Measurements from ENCODE around the gene GPR155. TPM values are rescaled to one million over a fixed set of nuclear protein-coding genes. Genes with fewer than 3 reads are reported as not detected.
A peak's percentile ranks its signal among the peaks of the same experiment; 100 is the strongest.

GPR155 gene, protein sequence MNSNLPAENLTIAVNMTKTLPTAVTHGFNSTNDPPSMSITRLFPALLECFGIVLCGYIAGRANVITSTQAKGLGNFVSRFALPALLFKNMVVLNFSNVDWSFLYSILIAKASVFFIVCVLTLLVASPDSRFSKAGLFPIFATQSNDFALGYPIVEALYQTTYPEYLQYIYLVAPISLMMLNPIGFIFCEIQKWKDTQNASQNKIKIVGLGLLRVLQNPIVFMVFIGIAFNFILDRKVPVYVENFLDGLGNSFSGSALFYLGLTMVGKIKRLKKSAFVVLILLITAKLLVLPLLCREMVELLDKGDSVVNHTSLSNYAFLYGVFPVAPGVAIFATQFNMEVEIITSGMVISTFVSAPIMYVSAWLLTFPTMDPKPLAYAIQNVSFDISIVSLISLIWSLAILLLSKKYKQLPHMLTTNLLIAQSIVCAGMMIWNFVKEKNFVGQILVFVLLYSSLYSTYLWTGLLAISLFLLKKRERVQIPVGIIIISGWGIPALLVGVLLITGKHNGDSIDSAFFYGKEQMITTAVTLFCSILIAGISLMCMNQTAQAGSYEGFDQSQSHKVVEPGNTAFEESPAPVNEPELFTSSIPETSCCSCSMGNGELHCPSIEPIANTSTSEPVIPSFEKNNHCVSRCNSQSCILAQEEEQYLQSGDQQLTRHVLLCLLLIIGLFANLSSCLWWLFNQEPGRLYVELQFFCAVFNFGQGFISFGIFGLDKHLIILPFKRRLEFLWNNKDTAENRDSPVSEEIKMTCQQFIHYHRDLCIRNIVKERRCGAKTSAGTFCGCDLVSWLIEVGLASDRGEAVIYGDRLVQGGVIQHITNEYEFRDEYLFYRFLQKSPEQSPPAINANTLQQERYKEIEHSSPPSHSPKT
- 3.7 TPM for total RNA-seq

DNA sequence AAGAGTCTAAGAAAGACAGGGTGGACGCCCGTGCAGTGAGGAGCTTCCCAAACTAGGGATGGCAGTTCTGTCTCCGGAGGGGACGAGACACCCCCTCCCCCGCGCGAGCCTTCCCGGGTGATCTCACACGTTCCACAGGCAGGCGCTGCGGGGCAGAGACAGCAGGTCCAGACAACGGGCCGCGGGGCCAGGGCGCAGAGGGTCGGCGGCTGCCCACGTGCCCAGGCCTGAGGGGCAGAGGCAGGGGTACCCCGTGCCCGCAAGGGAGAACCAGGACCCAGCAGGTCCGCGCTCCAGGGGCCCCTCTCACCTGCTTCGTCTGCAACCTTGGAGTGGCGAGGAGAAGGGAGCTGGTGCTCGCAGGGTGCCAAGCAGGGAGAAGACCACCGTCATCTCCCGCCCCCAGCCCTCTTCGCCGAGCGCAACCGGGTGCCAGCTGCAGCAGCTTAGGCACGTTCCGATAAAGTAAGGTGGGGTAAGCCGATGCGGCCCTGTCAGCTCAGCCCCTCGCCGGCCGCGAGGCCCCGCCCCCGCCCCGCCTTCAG lies at the start of gene GPR155:
Gene GPR155 (minus strand): TSS at position 467 of the 545 bp plus-strand sequence. CDS start 5,073 bp downstream, outside the sequence.
- peak; percentile 60 for ATAC-seq

DNA sequence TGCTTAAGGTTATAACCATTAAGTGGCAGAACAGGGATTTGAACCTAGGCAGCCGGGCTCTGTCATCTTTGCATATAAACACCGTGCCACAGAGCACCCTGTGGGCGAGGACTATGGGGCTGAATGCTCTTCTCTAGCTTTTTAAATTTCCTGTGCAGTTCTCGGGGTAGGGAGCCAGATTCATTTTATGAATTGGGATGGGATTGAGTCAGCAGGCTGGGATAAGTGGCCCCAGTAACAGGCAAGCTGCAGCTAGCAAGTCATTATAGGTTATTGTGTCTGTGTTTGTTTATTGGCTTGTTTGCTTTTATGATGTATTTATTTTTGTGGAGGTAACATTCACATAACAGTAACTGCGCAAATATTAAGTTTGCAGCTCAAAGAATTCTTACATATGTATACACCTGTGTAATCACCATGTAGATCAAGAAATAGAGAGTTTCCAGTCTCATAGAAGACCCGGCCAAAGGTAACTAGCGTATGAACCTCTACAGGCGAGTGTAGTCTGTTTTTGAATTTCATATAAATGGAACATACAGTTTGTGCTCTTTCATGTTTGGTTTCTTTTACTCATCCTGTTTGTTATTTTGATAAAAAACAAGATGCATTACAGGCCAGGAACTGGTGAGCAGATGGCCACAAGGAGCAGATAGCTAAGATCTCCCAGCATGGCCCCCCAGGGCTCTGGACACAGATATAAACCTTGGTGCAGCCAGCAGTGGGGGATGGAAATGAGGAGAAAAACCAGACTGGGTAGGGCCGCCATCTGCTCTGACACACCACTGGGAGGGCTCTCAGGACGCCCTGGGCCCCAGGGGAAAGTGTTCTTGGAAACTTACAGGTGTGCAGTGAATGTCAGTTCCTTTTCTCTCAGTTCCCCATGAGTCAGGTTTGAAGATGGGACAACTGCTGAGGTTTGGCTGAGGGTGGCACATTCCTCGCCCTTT lies 49.2 kb upstream of the GPR155 start:
- peak; percentile 94 for ATAC-seq

DNA sequence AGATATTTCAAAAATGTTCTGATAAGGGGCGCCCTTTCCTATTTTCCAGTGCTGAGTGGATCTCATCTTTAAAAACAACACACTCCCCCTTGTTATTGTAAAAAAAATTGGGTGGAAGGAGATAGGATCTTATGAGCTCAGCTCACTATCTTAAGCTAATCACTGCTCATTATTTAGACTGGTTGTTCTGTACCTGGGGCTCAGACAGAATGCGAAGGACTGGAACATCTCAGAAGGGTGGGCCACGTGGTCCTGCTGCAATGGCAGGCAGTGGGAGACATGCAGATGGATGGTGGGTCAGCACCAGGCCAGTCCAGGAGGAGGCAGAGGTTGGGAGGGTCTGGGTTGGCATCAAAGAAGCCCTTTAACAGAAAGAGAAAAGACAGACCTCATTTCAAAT lies 48.3 kb upstream of the GPR155 start:
- no peak for ATAC-seq

DNA sequence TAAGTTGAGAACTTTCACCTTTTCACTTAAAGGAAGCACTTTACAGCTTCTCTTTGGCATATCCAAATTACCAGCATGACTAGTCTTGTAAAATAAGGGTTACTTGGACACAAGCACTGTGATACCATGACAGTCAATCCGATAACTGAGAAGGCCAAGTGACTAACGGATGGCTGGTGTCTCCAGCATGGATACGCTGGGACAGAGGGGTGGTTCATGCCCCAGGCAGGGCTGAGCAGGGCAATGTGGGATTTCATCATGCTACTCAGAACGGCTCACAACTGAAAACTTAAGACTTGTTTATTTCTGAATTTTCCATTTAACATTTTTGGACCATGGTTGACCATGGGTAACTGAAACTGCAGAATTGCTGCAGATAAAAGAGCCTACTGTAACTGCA lies 43.1 kb upstream of the GPR155 start:
- no peak for ATAC-seq

DNA sequence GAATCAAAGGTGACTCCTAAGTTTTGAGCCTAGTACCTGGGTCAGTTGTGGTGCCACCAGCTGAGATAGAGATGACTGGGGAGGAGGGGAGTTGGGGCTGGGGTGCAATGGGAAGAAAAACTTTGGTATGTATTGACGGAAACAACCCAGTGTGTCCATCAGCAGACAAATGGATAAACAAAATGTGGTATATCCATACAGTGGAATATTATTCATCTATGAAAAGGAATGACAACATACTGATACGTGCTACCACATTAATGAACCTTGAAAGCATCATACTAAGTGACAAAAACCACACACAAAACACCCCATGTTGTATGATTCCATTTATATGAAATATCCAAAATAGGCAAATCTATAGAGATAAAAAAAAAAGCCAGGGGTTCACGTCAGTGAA lies 41.1 kb upstream of the GPR155 start:
- no peak for ATAC-seq

DNA sequence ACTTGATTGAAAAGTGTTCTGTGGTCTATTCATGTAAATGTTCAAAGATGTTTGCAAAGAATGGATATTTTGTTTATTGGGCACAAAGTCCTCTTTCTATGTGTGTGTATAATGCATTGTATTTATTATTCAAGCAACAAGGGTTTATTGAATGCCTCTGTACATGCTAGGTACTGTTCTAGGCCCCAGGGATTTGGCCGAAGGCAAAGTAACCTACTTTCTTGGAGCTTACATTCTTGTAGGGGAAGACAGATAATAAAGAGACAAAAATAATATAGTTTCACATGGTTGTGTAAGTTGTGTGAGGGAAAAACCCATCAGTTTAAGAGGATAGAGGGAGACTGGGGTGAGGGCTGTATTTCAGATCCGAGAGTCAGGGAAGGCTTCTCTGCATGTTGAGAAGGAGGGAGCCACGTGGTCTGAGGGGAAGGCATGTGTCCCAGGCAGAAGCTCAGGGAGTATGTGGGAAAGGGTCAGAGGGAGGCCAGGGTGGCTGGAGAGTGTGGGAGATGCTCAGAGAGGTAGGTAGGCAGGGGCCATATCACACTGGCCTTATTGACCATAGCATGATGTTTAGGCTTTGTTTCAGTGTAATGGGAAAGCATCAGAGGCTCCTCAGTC lies 40.4 kb upstream of the GPR155 start:
- no peak for ATAC-seq

DNA sequence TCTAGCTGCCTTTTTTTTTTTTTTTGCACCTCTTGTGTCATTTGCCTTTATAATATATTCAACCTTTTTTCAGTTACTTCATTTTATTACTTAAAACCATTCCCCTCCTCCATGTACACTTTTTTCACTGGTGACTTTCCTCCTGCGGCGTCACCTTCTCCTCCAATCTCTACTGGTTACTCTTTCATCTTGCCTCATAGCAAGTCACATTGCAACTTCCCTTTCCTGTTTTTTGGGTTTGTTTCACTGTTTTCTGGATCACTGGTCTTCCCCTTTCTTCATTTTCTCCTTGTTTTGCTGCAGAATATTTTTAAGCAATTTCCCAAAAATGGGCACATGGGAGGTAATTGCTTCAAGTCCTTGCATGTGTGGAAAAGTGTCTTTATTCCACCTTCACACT lies 37.7 kb upstream of the GPR155 start:
- no peak for ATAC-seq

DNA sequence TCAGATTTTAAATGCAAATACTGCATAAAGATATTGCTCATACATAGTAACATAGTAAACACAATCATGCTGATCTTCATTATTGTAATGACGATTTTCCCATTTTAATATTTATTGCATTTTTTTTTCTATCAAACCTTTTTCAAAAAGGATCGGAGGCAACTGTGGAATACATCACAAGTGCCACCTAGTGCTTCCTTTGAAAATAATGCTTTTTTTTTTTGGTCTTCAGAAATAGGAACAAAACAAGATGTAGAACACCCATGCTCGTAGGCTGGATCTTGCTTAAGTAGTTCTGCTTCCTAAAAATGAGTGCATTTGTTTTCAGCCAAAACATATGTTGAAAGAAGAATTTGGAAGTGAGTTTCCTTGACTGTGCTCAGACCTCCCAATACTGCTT lies 35.7 kb upstream of the GPR155 start:
- no peak for ATAC-seq

DNA sequence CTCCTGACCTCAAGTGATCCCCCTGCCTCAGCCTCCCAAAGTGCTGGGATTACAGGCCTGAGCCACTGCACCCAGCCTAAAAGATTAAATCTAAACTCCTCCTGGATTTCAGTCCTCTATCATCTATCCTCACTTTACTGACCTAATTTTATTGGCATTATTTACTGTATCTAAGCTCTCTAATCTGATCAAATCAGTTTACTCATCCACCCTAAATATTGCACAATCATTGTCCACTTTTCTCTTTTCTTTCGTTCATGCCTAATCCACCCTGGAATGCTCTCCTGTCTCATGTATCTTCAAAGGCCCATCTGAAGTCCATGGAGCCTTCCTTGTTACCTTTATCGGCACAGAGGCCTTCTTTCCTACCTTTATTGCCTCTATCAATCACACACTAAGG lies 31.6 kb upstream of the GPR155 start:
- ATAC-seq = no peak

DNA sequence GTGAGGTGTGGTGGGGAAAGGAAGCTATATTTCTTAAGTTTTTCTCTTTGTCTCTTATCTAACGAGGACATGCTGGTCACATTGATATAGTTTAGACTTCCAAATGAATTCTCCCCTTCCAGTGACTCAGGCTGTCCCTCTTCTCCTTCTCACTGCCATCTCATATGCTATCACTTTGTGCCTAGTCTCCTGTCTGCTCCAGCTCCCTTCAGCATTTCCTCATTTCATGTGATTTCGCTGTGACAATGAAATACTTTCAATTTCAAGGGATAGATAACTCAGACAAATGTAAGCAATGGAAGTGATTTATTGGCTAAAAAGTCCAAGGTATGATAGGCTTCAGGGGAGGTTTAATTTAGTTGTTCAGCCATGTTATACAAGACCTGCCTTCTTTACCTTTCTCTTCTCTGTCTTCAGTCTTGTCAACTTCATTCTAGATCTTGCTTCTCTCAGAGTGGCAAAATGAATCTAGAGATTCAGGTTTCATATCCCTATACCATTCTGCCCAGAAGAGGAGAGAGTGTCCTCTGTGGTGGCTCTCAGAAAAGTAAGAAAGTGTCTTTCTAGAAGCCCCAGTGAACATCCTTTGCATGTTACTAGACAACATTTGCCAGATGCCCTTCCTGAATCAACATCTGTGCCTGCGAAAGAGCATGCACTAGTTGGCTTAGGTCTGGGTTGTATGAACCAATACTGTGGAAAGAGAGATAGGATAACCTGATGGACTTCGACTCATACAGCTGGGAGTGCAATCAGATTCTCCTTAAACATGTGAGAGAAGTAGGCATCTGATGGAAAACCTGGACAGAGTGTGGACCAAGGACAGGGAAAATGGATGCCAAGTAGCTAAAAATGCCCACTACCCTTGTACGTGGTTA lies 29.9 kb upstream of the GPR155 start:
- ATAC-seq = no peak

DNA sequence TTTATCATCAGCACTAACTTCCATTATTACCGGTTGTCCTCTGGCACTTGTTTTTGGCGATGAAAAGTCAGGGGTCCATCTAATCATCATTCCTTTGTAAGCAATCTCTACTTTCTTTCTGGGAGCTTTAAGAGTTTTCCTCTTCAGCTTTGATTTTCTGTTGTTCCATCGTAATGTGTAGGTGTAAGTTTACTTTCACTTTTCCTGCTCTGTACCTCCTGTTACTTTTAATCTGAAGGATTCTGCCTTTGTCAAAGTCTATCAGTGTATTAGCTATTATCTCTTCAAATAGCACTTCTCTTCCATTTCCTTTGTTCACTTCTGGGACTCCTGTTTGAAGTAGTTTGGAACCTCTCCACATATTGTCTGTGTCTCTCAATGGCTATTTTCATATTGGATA lies 25.5 kb upstream of the GPR155 start:
- ATAC-seq = no peak

DNA sequence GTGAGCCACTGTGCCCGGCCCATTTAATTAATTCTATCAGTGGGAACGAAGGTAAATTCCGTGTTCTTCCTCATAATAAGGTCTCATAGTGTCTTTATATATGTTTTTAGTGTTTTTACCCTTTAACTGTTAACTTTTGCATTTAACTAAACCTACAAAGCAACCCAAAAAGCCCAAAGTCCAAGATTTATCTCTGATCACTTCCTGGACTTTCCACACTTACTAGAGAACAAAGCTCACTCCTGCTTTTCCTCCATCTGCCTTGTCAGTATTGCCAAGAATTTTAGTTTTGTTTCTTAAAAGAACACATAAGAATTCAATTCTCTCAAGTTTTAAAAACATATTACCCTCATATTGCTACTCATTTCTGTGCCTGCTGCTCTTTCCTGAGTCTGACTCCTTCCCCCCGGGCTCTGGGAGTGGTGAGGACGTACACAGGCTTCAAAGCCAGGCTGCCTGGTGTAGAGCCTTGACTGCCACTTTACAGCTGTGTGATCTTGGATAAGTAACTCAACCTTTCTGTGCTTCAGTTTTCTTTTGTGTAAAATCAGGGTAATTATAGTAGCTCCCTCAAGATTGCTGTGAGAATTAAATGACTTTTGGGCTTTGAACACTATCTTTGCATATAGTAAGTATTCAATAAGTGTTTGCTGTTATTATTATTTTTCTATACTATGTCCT lies 24.9 kb upstream of the GPR155 start:
- no peak for ATAC-seq

DNA sequence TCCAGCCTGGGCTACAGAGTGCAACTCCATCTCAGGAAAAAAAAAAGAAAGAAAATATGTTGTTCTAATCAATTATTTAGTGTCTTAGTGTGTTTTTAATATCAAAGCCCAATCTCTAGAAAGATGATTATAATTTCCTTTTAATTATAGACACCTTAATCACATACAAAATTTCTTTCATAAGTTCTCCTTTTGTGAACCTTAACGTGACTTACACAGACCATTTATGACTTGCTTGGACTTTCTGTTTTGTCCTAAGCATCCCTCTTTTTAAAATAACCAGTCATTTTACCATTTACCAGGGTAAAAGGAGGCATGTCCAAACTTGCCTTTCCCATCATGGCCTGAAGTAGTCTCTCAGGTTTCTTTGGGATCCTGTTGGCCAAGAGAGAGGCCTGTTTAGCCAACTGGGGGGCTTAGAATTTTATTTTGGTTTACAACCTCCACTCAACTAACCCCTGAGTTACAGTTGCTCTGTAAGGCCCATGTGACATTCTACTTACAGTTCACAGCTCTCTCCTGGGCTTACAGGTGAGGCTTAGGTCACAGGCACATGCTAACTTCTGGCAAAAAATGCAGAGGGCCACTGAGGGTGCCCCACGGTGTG lies 23.9 kb upstream of the GPR155 start:
- no peak for ATAC-seq

DNA sequence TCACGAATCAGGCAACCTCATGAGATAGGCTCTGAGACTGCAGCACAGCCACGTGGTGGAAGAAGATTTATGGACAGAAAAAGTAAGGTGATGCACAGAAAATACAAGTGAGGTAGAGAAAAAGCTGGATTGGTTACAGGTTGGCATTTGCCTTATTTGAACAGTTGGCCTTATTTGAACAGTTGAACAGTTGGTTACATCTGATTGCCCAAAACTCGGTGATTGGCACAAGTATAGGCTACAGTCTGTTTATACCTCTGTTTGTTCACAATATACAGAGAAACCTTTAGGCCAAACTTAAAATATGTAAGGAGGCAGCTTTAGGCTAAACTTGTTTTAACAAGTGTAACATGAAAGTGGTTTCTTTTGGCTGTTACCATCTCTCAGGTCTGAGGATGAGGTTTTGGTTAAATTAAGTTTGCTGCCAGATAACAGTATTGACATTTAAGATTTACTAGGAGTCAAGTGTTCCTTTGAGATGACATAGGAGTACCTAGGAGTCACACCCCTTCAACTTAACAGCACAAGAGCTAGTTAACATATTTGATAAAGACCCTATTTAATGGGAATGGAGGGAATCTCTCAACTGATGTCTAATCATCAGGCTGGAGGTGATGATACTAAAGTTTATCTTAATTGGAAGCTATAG lies 16.5 kb upstream of the GPR155 start:
- ATAC-seq = no peak

DNA sequence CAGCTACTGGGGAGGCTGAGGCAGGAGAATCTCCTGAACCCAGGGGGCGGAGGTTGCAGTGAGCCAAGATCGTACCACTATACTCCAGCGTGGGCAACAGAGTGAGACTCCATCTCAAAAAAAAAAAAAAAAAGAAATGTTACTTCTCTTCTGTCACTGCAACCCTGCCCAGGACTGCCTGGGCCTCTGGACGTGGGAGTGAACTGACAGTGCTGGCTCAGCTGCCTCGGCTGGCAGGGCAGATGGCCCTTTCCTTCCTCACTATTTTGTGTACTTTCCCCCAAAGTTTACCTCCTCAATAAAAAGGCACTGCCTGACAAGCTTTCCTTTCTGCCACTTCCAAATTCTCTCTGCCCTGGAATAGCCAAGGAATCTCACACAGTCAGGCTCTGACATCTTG lies 12.5 kb upstream of the GPR155 start:
- ATAC-seq = no peak

DNA sequence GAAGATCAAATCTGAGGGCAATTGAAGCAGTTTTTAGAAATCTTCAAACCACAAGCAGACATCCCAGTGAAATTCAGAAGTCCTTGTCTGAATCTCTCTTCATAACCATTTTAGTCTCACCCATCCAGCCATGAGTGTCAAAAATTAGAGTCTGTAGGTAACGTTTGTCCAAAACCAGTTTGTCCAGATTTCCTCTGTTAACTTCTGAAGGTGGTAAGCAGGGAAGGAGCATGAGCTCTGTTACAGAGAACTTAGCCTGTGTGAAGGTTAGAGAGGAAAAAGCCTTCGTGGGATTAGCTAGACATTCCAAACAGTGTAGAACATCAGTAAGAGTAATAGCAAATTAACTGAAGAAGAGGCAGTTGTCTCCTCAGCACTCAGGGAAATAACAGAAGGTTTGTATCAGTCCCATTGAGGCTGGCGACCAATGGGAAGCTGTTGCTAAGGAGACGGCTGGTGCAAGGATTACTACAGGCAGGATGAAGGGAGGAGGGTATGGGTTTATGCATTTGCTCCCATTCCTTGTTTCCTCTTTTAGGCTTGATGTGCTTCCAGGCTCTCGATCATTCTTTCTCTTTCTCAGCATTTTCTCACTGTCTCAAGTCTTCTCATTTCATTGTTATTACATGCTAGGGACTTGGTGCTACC lies 8.7 kb upstream of the GPR155 start:
- ATAC-seq = no peak

DNA sequence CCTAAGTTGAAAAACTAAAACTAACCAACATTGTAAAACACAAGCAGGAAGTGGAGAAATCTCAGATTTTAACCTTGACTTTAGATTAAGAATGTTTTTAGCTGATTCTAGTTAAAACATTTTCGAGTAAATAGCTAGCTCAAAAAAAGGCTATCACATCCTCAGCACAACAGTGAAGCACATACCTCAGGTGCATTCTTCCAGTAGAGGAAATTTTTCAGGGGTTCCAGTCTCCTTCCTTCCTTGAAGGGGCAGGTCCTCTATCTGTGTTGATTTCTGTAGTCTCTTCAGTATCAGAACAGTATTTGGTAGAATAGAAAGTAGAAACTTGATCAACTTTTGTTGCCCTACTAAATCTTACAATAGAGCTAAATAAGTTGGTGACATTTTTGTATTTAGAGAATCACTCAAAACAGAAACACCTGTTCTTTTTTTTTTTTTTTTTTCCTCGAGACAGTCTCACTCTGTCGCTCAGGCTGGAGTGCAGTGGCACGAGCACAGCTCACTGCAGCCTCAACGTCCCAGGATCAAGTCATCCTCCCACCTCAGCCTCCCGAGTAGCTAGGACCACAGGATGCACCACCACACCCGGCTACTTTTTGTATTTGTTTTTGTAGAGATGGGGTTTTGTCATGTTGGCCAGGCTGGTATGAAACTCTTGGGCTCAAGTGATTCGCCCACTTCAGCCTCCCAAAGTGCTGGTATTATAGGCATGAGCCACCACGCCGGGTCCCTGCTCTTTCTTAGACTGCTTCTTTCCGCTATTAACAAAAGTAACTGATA lies 6.9 kb upstream of the GPR155 start:
- ATAC-seq = no peak

DNA sequence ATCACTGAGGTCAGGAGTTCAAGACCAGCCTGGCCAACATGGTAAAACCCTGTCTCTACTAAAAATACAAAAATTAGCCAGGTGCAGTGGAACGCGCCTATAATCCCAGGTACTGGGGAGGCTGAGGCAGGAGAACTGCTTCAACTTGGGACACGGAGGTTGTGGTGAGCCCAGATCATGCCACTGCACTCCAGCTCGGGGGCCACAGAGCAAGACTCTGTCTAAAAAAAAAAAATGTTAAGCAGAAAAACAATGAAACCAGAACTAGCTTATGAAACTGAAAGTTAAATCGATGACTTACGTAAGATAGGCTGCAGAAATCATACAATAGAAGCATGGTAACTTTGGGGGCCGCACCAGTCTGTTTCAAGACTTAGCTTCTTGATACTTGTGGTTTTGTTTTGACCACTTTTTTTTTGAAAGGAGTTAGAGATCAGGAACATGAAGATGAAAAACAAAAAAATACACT lies 6.2 kb upstream of the GPR155 start:
- ATAC-seq = peak; percentile 39
